Esophagus muscularis mucosa (tissue), 4 donors: Measurements from ENCODE around the gene COPZ1. TPM values are rescaled to one million over a fixed set of nuclear protein-coding genes. Genes with fewer than 3 reads are reported as not detected.

Source experiments
- DNase-seq: peaks from one replicate; pipeline ENCODE4 v3.0.0-alpha.2; 2017; ENCODE audit errors: extremely low spot score
- H3K27ac ChIP-seq, 4 donors: fragments of 200-600 bp; sonication (generic); replicated peaks in 1 of 4; 1 replicate in 3 of 4; 2 replicates in 1 of 4; pipeline ENCODE4 v1.5.1; 2016 to 2019; ENCODE audit warnings: mild to moderate bottlenecking in 1 of 4
- H3K27me3 ChIP-seq, 4 donors: fragments of 200-600 bp; sonication (generic); one replicate each; pipeline versions ENCODE4 v1.5.1 to v1.6.0; 2016 to 2019
- H3K36me3 ChIP-seq, 4 donors: fragments of 200-600 bp; sonication (generic); one replicate each; pipeline ENCODE4 v1.5.1; 2016 to 2019
- H3K4me1 ChIP-seq, 4 donors: fragments of 200-600 bp; sonication (generic); one replicate each; pipeline ENCODE4 v1.5.1; 2016 to 2019
- H3K4me3 ChIP-seq, 4 donors: fragments of 200-600 bp; sonication (generic); 1 replicate in 2 of 4; 2 replicates in 2 of 4; pipeline ENCODE4 v1.5.1; 2016 to 2019; ENCODE audit warnings: mild to moderate bottlenecking in 4 of 4, moderate library complexity in 1 of 4
- H3K9me3 ChIP-seq, 4 donors: fragments of 200-600 bp; sonication (generic); 1 replicate in 3 of 4; 2 replicates in 1 of 4; pipeline ENCODE4 v1.5.1; 2016 to 2019
- EP300 ChIP-seq: sonication (generic); formaldehyde crosslinking; IDR thresholded peaks from one replicate; pipeline ENCODE4 v1.6.1; 2017; ENCODE audit warnings: antibody characterized with exemption
- POLR2A ChIP-seq: fragments of 450-650 bp; IDR thresholded peaks from one replicate; pipeline ENCODE4 v1.6.1; 2017; ENCODE audit warnings: antibody characterized with exemption, moderate library complexity, mild to moderate bottlenecking, low read depth
- POLR2AphosphoS5 ChIP-seq, 2 donors: sonication (generic); formaldehyde crosslinking; IDR thresholded peaks; one replicate each; pipeline ENCODE4 v1.6.1; 2017; ENCODE audit warnings: antibody characterized with exemption in 2 of 2
- WGBS: methylation state at CpG from one replicate; pipeline ENCODE4 v1.1.5; 2018; 5-methylcytosine and 5-hydroxymethylcytosine counted together
- intact Hi-C: fragments of 100-400 bp; cut with DNase I; formaldehyde crosslinking; loops from one replicate; pipeline ENCODE4 v1.15.1; 2023
- total RNA-seq, 4 donors: library from RNA; depleted of rRNA; stranded (reverse); fragments of >200 nt; gene quantifications; one replicate each; pipeline versions ENCODE4 v1.1.0 to v1.2.1, GENCODE V29; 2016
- TF ChIP-seq, protein P1 (sequence below), 3 experiments: fragments of 200-600 bp in 2 of 3; fragments of 450-650 bp in 1 of 3; sonication (generic) in 2 of 3; IDR thresholded peaks; one replicate each; pipeline ENCODE4 v1.5.1; 2017 to 2019; ENCODE audit warnings: antibody characterized with exemption in 3 of 3, mild to moderate bottlenecking in 2 of 3, moderate library complexity in 1 of 3

COPZ1 gene
- total RNA-seq, 4 donors from 2014 or later, result 41.1 to 61.9 (median 48.5) TPM

DNA sequence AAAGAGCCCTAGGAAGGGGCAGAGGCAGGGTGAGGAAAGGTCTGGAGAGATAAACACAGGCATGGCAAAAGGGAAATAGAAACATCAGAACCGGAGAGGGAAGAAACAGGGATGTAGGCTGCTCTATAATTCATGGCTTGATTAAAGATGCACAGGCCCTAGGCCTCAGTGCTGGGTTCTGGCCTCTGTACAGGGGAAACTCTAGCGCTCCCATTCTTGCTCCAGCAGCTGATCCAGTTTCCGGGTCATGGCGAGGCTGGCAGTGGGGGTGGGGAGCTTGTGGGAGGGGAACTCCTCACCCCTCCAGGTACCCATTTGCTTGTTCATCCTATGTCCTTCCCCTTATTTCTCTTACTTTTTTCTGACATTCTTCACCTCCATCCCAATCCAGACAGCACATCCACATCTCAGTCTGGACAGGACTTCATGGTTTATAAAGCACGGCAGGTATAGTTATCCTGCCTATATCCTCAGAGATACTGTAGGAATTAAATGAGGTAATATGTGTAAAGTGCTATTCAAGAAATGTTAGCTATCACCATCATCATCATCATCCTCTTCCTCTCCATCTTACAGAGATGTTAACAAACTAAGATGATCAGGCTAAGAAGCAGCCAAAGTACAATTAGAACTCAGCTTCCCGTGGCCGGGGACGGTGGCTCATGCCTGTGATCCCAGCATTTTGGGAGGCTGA is 47.3 kb downstream of the COPZ1 start:
- DNase-seq, result no peak
- Histone ChIP-seq H3K36me3 (no peaks in the 10 kb centered on the region), H3K4me3 (no peak overlapping the region), H3K4me1 (peaks cover 58 to 90% (median 86%) of the 10 kb centered on the region in 4 donors), H3K9me3 (no peaks in the 10 kb centered on the region), H3K27ac (peak overlapping the region; percentile 73 to 86 (median 78)), H3K27me3 (no peaks in the 10 kb centered on the region)
- intact Hi-C loops, result no loop called here
- TF ChIP-seq POLR2AphosphoS5 (IDR thresholded peaks at IDR 0.05) (no peak), EP300 (no peak), POLR2A (no peak)
- TF ChIP-seq, protein P1, sequence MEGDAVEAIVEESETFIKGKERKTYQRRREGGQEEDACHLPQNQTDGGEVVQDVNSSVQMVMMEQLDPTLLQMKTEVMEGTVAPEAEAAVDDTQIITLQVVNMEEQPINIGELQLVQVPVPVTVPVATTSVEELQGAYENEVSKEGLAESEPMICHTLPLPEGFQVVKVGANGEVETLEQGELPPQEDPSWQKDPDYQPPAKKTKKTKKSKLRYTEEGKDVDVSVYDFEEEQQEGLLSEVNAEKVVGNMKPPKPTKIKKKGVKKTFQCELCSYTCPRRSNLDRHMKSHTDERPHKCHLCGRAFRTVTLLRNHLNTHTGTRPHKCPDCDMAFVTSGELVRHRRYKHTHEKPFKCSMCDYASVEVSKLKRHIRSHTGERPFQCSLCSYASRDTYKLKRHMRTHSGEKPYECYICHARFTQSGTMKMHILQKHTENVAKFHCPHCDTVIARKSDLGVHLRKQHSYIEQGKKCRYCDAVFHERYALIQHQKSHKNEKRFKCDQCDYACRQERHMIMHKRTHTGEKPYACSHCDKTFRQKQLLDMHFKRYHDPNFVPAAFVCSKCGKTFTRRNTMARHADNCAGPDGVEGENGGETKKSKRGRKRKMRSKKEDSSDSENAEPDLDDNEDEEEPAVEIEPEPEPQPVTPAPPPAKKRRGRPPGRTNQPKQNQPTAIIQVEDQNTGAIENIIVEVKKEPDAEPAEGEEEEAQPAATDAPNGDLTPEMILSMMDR (IDR thresholded peaks at IDR 0.05), result no peak
- WGBS, result 55% methylated on average over 8 of the region's 8 CpGs

DNA sequence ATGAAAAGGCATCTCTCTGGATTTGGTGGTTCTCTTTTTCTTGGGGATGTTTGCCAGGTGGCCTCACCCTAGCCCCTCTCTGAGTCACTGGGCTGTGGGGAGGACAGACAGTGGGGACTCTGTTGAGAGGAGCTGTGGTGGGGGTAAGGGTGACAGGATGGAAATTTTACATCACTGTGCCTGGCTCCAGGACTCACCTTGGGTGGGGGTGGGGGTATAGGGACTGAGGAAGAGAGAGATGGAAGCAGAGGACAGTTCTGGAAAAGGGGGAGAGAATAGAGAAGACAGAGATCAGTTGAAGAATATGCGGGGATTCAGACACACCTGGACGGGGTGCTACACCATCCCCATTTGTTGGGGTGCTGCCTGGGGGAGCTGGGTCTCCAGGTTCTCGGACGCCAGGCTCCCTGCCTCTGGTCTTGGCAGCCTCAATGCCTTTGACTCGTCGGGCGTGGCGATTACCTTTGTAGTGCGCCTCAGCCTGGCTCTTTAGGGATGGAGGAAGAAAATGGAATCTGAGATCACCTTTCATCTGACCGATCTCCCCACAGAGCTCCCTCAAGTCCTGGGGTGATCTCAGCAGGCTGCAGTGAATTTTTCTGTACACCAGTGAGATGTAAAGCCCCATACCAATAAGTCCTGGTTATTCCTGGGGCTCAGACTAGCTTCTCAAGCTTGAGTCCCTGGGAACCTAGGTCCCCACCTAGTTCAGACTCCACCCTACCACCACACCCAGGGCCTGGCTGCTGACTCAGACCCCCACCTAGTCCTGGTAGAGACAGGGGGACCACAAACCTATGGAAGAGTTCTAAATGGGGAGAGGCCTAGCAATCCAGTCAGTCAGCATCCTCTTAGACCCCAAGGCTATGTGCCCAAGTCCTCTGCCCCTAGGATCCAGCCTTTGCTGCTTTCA is 49.0 kb downstream of the COPZ1 start:
- no peak overlapping the region for H3K4me3 ChIP-seq
- no peak for DNase-seq
- peaks cover 58 to 93% (median 89%) of the 10 kb centered on the region in 4 donors for H3K4me1 ChIP-seq
- intact Hi-C loops, result no loop called here
- no peaks in the 10 kb centered on the region for H3K27me3 ChIP-seq
- TF ChIP-seq EP300 (no peak), POLR2A (no peak), POLR2AphosphoS5 (IDR thresholded peaks at IDR 0.05) (no peak)
- TF ChIP-seq, protein P1 (IDR thresholded peaks at IDR 0.05), result no peak
- H3K27ac ChIP-seq, result peak overlapping the region; percentile 65 to 86 (median 82)
- no peaks in the 10 kb centered on the region for H3K36me3 ChIP-seq
- H3K9me3 ChIP-seq, result no peaks in the 10 kb centered on the region
- 94% methylated on average over 8 of the region's 10 CpGs for WGBS

DNA sequence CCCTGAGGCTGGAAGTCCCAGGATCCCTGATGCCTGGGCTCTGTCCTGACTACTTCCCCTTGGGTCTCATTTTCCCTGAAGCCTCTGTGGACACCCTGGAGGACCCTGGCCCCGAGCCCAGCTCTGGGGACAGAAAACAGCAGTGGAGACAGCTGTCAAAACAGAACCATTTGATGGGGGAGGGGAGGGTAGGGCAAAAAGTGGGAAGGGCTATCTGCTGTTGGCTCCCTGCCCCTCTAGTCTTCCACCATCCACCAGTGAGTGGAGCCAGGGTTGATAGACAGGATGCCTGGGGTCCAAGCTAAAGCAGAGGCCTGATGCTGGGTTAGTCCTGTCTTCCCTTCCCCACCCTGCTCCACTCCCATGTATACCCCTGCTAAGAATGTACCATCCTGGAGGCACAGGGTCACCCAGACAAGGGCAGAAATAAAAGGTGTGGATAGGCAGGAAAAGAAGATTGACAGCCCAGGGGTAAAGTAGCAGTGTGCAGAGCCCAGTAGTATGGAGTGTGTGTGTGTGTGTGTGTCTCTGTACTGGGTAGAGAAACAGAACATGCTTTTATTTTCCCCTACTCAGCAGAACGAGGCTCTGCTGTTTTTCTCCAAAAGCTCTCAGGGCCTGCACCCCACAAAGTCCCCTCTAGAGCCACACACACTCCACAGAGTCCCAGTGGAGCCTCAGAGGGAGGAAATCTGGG is 49.8 kb downstream of the COPZ1 start:
- Histone ChIP-seq H3K4me1 (peaks cover 55 to 93% (median 87%) of the 10 kb centered on the region in 4 donors), H3K4me3 (no peak overlapping the region), H3K9me3 (no peaks in the 10 kb centered on the region), H3K27me3 (no peaks in the 10 kb centered on the region), H3K36me3 (no peaks in the 10 kb centered on the region), H3K27ac (peak overlapping the region; percentile 65 to 86 (median 82))
- intact Hi-C loops, result no loop called here
- TF ChIP-seq POLR2A, result no peak
- no peak for TF ChIP-seq EP300
- TF ChIP-seq, protein P1 (IDR thresholded peaks at IDR 0.05), result no peak
- no peak for TF ChIP-seq POLR2AphosphoS5 (IDR thresholded peaks at IDR 0.05)
- WGBS, result 36% methylated on average over 2 of the region's 2 CpGs
- DNase-seq, result no peak

DNA sequence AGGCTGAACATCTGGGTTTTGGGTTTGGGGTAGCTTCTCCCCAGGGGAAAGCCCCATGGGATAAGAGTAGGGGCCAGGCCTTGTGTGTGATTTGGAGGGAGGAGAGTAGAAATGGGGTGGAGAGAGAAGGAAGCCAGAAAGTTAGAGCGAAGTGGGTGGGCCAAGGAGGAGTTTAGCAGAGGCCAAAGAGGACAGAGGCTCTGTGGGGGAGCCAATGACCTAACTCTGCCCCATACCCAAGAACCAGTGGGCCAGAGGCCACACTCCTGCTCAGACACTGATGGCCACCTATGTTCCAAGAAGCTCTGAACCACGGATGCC is 50.3 kb downstream of the COPZ1 start:
- peak overlapping the region; percentile 65 to 86 (median 82) for H3K27ac ChIP-seq
- 64% methylated on average over 2 of the region's 2 CpGs for WGBS
- intact Hi-C loops, result no loop called here
- H3K4me3 ChIP-seq, result no peak overlapping the region
- H3K4me1 ChIP-seq, result peaks cover 51 to 90% (median 83%) of the 10 kb centered on the region in 4 donors
- no peaks in the 10 kb centered on the region for H3K9me3 ChIP-seq
- no peaks in the 10 kb centered on the region for H3K27me3 ChIP-seq
- no peaks in the 10 kb centered on the region for H3K36me3 ChIP-seq
- TF ChIP-seq, protein P1 (IDR thresholded peaks at IDR 0.05), result no peak
- TF ChIP-seq POLR2A, result no peak
- no peak for TF ChIP-seq POLR2AphosphoS5 (IDR thresholded peaks at IDR 0.05)
- no peak for TF ChIP-seq EP300
- no peak for DNase-seq
